Hair follicular keratinocyte (primary cell): ENCODE measurements around the gene GYPA. TPM values are rescaled to one million over a fixed set of nuclear protein-coding genes. Genes with fewer than 3 reads are reported as not detected.

ENCODE experiments used
- total RNA-seq: library from RNA; depleted of rRNA; stranded (reverse); fragments of >200 nt; gene quantifications from 2 replicates; pipeline ENCODE4 v1.2.3, GENCODE V29; 2015

Gene GYPA
- total RNA-seq = not detected in 2 replicates

DNA sequence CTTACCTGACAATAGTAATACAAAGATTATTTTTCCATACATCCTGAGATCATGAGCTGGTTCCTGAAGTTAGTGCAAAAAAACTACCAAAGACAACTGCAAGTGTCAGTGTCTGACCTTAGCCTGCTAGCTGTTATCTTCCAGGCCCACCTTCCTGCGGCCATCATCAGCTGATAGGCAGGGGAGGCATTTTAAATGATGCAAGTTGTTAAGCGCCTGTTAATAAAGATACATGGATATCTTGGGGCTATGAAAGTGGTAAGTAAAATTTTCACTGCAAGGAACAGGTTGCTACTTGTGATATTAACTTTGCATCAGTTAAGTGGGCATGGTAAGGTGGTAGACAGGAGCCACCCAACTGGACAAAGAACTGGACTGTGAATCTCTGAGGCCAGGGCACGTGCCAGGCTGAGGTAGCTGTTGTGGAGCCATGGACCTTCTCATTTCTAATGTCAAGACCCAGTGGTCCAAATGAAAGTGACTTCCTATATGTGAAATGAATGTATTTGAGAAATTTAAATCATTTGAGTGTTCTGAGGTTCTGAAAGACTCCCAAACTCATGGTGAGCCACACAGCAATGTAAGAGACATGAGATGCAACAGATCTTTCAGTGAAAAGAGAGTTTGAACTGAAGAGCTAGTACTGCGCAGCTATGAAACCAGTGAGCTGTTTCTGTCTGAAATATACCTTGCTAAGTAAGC lies at the start of gene GYPA:
TSS of gene GYPA (minus strand) at position 125 of the 702 bp plus-strand sequence. CDS start at position 42, 83 bp downstream.

Other genes starting within 250 kb of the GYPA start
- gene GYPE, start 235.2 kb downstream of the GYPA start, total RNA-seq = not detected in 2 replicates
- not detected in 2 replicates for gene GYPB, start 121.3 kb downstream of the GYPA start, total RNA-seq